AG10803 (cell line): ENCODE data around the gene FBXL14.

Source experiments
- DNase-seq: peaks from one replicate; pipeline ENCODE4 v3.0.0; 2010; ENCODE audit warnings: low read depth
- H3K4me3 ChIP-seq: 2 replicates; pipeline ENCODE4 v1.5.1; 2011; ENCODE audit warnings: mild to moderate bottlenecking, low read length, control low read depth
- TF ChIP-seq, protein P1 (sequence below): conservative IDR thresholded peaks from 2 replicates; pipeline ENCODE4 v1.5.1; 2011; ENCODE audit warnings: mild to moderate bottlenecking, low read length, control low read depth, inconsistent platforms

Gene FBXL14

DNA sequence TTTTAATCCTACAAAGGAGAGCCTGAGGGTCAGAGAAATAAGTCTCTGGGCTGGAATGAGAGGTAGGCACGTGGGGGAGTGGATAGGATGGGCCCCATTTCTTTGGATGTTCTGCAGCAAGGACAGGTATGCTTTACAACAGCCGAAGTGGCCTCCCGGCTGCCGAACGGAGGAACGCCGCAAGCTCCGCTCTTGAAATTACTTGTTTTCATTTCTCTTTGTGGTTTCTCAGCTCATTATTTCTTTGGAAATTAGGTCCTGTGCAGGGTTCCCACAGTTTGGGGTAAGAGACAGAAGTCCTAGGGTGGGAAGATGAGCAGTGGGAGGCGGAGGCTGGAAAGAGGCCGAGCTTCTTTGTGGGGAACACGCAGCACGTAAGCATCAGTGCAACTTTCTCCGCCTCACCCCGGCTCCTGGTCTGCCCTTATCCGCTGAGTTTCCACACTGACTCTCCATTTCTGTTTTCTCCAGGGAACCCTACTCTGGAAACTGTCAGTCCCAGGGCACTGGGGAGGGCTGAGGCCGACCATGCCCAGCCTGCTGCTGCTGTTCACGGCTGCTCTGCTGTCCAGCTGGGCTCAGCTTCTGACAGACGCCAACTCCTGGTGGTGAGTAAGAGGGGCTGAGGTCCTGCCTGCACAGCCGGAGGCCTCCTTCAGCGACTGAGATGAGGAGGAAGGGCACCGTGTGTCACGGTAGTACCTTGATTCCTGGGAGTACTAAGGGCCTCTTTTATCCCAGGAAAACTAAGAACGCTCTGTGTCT is 36.6 kb upstream of the FBXL14 start:
- DNase-seq = peak; percentile 37
- TF ChIP-seq, protein P1, sequence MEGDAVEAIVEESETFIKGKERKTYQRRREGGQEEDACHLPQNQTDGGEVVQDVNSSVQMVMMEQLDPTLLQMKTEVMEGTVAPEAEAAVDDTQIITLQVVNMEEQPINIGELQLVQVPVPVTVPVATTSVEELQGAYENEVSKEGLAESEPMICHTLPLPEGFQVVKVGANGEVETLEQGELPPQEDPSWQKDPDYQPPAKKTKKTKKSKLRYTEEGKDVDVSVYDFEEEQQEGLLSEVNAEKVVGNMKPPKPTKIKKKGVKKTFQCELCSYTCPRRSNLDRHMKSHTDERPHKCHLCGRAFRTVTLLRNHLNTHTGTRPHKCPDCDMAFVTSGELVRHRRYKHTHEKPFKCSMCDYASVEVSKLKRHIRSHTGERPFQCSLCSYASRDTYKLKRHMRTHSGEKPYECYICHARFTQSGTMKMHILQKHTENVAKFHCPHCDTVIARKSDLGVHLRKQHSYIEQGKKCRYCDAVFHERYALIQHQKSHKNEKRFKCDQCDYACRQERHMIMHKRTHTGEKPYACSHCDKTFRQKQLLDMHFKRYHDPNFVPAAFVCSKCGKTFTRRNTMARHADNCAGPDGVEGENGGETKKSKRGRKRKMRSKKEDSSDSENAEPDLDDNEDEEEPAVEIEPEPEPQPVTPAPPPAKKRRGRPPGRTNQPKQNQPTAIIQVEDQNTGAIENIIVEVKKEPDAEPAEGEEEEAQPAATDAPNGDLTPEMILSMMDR = no peak
- no peak overlapping the region for H3K4me3 ChIP-seq

DNA sequence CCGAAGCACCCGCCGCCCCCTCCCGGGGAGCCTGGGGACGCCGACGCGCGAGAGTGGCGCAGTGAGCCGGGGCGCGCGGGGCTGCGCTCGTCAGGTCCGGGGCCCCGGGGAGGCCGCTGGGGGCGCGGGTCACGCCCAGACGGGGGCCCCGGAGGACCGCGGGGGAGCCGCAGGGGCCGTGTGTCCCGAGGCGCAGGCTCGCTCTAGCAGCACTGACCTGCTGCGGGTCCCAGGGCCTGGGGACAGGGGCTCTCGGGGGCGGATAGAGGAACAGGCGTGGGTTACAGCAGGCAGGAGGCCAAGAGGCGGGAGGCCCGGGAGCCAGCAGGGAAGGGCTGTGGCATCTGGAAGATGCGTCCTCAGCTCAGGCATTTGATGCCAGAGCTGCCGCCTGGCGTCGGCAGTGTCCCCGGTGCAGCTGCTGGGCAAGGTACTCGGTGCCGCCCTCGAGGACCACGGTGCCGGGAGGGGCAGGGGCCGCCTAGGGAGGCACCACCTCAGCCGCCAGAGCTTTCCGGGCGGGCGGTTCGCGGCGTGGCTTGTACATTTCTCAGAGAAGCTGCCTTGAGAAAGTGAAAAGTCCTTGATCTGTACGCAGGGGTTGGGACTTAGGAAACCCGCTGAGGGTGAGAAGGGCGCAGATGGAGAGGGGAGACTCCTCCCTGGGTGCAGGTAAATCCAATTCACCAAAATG is 35.9 kb upstream of the FBXL14 start:
- H3K4me3 ChIP-seq = peak overlapping the region; percentile 47
- DNase-seq = peak; percentile 56
- TF ChIP-seq, protein P1 = peak; percentile 18; the same call in 1 of the 2 replicates

DNA sequence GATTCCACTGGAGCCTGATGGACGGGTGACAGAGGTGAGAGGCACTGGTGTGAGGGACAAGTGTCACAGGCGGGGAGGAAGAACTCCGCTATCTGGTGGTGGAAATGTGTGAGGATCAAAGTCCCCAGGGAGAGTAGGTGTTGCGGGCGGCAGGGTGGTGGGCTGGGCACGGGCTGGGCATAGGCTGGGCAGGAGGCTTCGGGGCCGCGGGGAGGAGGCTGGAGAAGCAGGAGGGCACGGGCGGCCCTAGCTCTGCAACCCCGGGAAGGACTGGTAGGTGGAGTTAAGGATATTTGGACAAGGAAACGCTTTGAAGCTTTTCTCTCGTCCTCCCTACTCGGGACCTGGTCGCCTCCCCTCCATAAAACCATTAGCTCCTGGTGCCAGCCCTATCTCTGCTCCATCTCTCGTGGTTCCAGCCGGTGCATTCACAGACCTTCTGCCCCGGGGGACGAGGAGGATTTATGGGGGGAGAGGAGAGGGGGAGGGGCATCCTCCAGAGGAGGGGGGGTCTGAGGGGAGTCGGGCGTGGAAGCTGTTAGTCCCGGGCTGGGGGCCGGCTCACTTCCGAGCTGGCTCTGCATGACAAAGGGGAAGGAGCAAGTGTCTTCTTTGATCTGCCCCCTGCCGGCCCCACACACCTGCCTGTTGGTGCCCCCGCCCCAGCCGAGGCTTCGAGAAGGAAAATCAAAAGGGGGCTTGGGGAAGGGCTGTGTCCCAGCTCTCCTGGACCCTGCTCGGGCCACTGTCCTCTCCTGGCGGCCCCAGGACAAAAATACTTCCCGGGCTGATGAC is 35.2 kb upstream of the FBXL14 start:
- no peak for DNase-seq
- TF ChIP-seq, protein P1 = no peak; the same call in 1 of the 2 replicates
- peak overlapping the region; percentile 47 for H3K4me3 ChIP-seq

DNA sequence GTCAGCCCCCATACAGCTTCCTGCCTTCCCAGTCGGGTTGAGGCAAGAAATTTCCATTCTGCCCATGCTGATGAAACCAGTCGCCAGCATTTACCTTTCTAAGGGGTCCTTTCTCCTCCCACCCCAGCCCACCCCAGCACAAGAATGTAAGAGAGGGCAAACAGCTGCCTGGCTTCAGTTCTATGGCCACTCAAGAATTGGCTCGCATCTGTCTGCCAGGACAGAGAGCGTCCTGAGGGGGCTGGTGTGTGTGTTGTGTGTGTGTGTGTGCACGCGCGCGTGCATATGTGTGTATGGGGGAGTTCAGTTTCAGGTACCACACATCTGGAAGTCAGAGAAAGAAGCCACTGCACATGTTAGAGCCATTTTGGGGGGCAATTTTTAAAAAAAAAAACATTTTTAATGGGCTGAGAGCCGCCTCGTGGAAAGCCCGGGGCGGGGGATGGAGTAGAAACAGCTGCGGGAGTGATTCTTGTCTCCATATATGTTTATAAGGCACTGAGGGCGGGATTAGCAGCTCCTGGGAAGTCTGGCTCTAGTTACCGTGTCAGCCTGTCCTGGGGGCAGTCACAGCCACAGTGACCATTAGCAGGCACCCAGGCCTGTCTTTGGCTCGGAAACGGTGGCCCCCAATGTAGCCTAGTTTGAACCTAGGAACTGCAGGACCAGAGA is 34.4 kb upstream of the FBXL14 start, which contains the start of gene WNT5B:
WNT5B (plus strand) TSS at position 566 of the 672 bp plus-strand sequence. CDS start 2,124 bp downstream, outside the sequence.
- TF ChIP-seq, protein P1 = no peak
- peak within 1 kb of the TSS; percentile 47 for H3K4me3 ChIP-seq
- no peak for DNase-seq

DNA sequence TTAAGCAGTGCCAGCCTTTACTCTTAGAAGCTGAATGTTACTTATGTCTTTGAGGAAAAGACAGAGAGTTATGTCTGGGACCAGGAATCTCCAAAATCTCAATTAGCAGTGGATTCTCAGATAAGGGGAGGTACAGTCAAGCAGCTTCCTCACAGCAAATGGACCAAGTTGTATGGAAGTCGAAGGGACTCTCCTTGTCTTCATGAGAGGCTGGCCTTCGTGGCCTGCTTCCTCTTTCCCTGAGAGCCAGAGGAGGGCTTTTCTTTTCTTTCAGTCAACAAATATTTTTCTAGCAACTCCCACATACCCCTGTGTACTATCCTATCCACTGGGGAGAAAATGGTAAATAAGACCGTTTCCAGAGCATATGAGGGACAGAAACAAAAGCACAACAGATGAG is 28.0 kb upstream of the FBXL14 start:
- no peak for DNase-seq
- no peak overlapping the region for H3K4me3 ChIP-seq
- TF ChIP-seq, protein P1 = no peak

DNA sequence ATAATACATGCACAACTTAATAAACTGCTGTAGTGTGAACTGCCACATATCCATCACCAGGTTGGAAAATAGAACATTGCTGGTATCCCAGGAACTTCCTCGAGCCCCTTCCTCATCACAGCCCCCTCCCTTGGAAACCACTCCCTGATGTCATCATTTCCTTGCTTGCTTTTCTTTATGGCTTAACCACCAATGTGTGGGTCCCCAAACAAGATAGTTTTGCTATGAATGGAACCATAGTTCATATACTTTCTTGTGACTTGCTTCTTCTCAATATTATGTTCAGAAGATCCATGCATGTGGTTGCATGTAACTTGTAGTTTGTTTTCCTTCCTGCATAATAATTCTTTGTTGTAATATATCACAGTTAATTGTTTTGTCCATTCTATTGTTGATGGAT is 25.7 kb upstream of the FBXL14 start:
- no peak overlapping the region for H3K4me3 ChIP-seq
- TF ChIP-seq, protein P1 = no peak
- DNase-seq = no peak
